K562 (cell line): Measurements from ENCODE around the gene GCN1. TPM values are rescaled to one million over a fixed set of nuclear protein-coding genes. Genes with fewer than 3 reads are reported as not detected.

ENCODE experiments used
- ATAC-seq: fragments of 200-7000 bp; cut with Tn5 transposase; 3 replicates; pipeline ENCODE4 v1.9.1; 2020; ENCODE audit warnings: moderate library complexity
- BruUV-seq: library from RNA; stranded (reverse); fragments of 400-500 nt; replicated peaks from 2 replicates; lab custom pipeline; 2021; lab: Mats Ljungman, UMichigan
- CTCF ChIA-PET: fragments of 300-600 bp; formaldehyde crosslinking; extraction: SDS; loops from one replicate; lab custom pipeline; 2021; ENCODE audit warnings: low intra/inter-chr PET ratio; lab: Yijun Ruan, JAX
- POLR2A ChIA-PET: fragments of 300-600, 350-650 bp; sonication (Branson Sonifier 250); formaldehyde crosslinking; extraction: SDS; loops from one replicate; lab custom pipeline; 2021; ENCODE audit warnings: antibody characterized with exemption, inconsistent platforms; lab: Yijun Ruan, JAX
- DNase-seq, 4 experiments: peaks; one replicate each; pipeline versions ENCODE4 v3.0.0 to v3.0.0-alpha.2; 2011 to 2018; ENCODE audit warnings: low spot score in 3 of 4, mixed read lengths in 3 of 4; ENCODE audit errors: extremely low read depth in 1 of 4
- FAIRE-seq: peaks from 2 replicates; lab custom pipeline; 2011; peaks lifted over from hg19 to GRCh38; lab: Jason Lieb, UNC
- H2AFZ ChIP-seq: 2 replicates; pipeline ENCODE4 v1.6.0; 2011; ENCODE audit warnings: low read depth, low read length, control low read depth, inconsistent platforms
- H3K27ac ChIP-seq: fragments of 200-600 bp; 3 replicates; pipeline ENCODE4 v1.8.0; 2011; ENCODE audit warnings: low read depth, mild to moderate bottlenecking, control low read depth, inconsistent platforms, low read length, moderate library complexity, mixed read lengths; ENCODE audit errors: extremely low read depth
- H3K27me3 ChIP-seq, 2 experiments: fragments of 300-600 bp in 1 of 2; 2 replicates in 1 of 2; 3 replicates in 1 of 2; pipeline versions ENCODE4 v1.6.0 to v1.8.0; 2011; ENCODE audit warnings: inconsistent platforms in 2 of 2, low read length in 2 of 2, mild to moderate bottlenecking in 1 of 2, mixed read lengths in 1 of 2, moderate library complexity in 1 of 2; ENCODE audit not compliant: control insufficient read depth in 2 of 2, insufficient read depth in 2 of 2
- H3K36me3 ChIP-seq: fragments of 300-600 bp; 3 replicates; pipeline ENCODE4 v1.8.0; 2011; ENCODE audit warnings: mild to moderate bottlenecking, low read length, inconsistent platforms; ENCODE audit not compliant: control insufficient read depth, insufficient read depth
- H3K4me1 ChIP-seq, 2 experiments: fragments of 200-600 bp in 1 of 2; replicated peaks in 1 of 2; 2 replicates in 1 of 2; 3 replicates in 1 of 2; pipeline versions ENCODE4 v1.5.1 to v1.8.0; 2011; ENCODE audit warnings: inconsistent platforms in 2 of 2, low read length in 2 of 2, mild to moderate bottlenecking in 1 of 2, mixed read lengths in 1 of 2, moderate library complexity in 1 of 2; ENCODE audit not compliant: control insufficient read depth in 2 of 2, insufficient read depth in 2 of 2
- H3K4me2 ChIP-seq: 2 replicates; pipeline ENCODE4 v1.6.1; 2011; ENCODE audit warnings: low read length, control low read depth, inconsistent platforms, mixed read lengths; ENCODE audit not compliant: insufficient read depth
- H3K4me3 ChIP-seq: fragments of 200-600 bp; sonication (generic), shearing (Covaris generic); 2 replicates; pipeline ENCODE4 v1.5.1; 2016; ENCODE audit warnings: control low read depth, inconsistent platforms
- H3K79me2 ChIP-seq: fragments of 200-600 bp; 3 replicates; pipeline ENCODE4 v1.8.0; 2011; ENCODE audit warnings: low read length, inconsistent platforms; ENCODE audit not compliant: control insufficient read depth, insufficient read depth
- H3K9ac ChIP-seq, 2 experiments: 2 replicates each; pipeline versions ENCODE4 v1.6.0 to v1.6.1; 2011; ENCODE audit warnings: low read depth in 2 of 2, low read length in 2 of 2, control low read depth in 1 of 2, inconsistent platforms in 1 of 2, mild to moderate bottlenecking in 1 of 2, mixed read lengths in 1 of 2; ENCODE audit not compliant: insufficient read depth in 1 of 2
- H3K9me1 ChIP-seq: one replicate; pipeline ENCODE4 v1.6.0; 2011; ENCODE audit warnings: inconsistent platforms, mild to moderate bottlenecking, low read length, moderate library complexity; ENCODE audit not compliant: control insufficient read depth, insufficient read depth
- H3K9me3 ChIP-seq: replicated peaks from 2 replicates; pipeline ENCODE4 v1.5.1; 2011; ENCODE audit warnings: low read depth, low read length, inconsistent platforms; ENCODE audit not compliant: control insufficient read depth, insufficient read depth
- H4K20me1 ChIP-seq: replicated peaks from 2 replicates; pipeline ENCODE4 v1.6.1; 2011; ENCODE audit warnings: low read length, inconsistent platforms, mixed read lengths; ENCODE audit not compliant: control insufficient read depth, insufficient read depth
- ATF4 ChIP-seq: fragments of 450-650 bp; formaldehyde crosslinking; IDR thresholded peaks from 2 replicates; pipeline ENCODE4 v1.4.0; 2022; ENCODE audit warnings: mild to moderate bottlenecking, moderate library complexity
- BMI1 ChIP-seq: fragments of 150-350 bp; IDR thresholded peaks from 2 replicates; pipeline ENCODE4 v1.6.1; 2014; ENCODE audit warnings: low read length
- CEBPG ChIP-seq, 3 experiments: fragments of 200-800 bp in 1 of 3; sonication (Bioruptor generic) in 1 of 3; sonication (generic) in 1 of 3; formaldehyde crosslinking in 1 of 3; IDR thresholded peaks in 2 of 3; conservative IDR thresholded peaks in 1 of 3; 2 replicates each; pipeline versions ENCODE4 v1.6.1 to v1.8.0; 2016 to 2022; ENCODE audit warnings: missing compliant biosample characterization in 2 of 3, missing genetic modification characterization in 2 of 3, mild to moderate bottlenecking in 1 of 3, missing genetic modification reagents in 1 of 3
- CXXC5 ChIP-seq: fragments of 250-450 bp; sonication (Bioruptor Pico); IDR thresholded peaks from 2 replicates; pipeline ENCODE4 v1.8.0; 2022; ENCODE audit warnings: inconsistent platforms, mild to moderate bottlenecking, moderate library complexity
- EHMT2 ChIP-seq: fragments of 450-650 bp; IDR thresholded peaks from 2 replicates; pipeline ENCODE4 v1.6.1; 2018; ENCODE audit warnings: antibody characterized with exemption
- HNRNPLL ChIP-seq: fragments of 200-400 bp; formaldehyde crosslinking; IDR thresholded peaks from 2 replicates; pipeline ENCODE4 v1.6.1; 2017; ENCODE audit warnings: low read length, low read depth, mild to moderate bottlenecking; ENCODE audit not compliant: poor library complexity, severe bottlenecking
- NRF1 ChIP-seq, 2 experiments: fragments of 450-650 bp; IDR thresholded peaks in 1 of 2; conservative IDR thresholded peaks in 1 of 2; 2 replicates each; pipeline ENCODE4 v1.6.1; 2014; ENCODE audit warnings: mild to moderate bottlenecking in 2 of 2
- TCF15 ChIP-seq: fragments of 250-450 bp; sonication (Bioruptor Pico); IDR thresholded peaks from 2 replicates; pipeline ENCODE4 v1.8.0; 2022; ENCODE audit warnings: moderate library complexity, mild to moderate bottlenecking, inconsistent platforms
- ZNF584 ChIP-seq: fragments of 200-800 bp; sonication (Bioruptor generic); IDR thresholded peaks from 2 replicates; pipeline ENCODE4 v1.6.1; 2016; ENCODE audit warnings: low read depth, mild to moderate bottlenecking, missing genetic modification characterization, missing compliant biosample characterization
- ZNF592 ChIP-seq: fragments of 450-650 bp; IDR thresholded peaks from 2 replicates; pipeline ENCODE4 v1.6.1; 2017; ENCODE audit warnings: antibody characterized with exemption, mild to moderate bottlenecking
- WGBS: fragments of 100-300 bp; shearing (Covaris generic); methylation state at CpG from one replicate; pipeline ENCODE4 v1.1.6; 2016; ENCODE audit warnings: low coverage, mixed read lengths; ENCODE audit not compliant: insufficient coverage; ENCODE audit errors: missing lambda C conversion rate; 5-methylcytosine and 5-hydroxymethylcytosine counted together
- in situ Hi-C: fragments of 300-500 bp; cut with MboI; formaldehyde crosslinking; loops from 4 replicates; pipeline ENCODE4 v1.15.0; 2018; ENCODE audit warnings: inconsistent platforms, mixed read lengths
- intact Hi-C: fragments of 100-400 bp; cut with micrococcal nuclease; formaldehyde crosslinking; loops from 2 replicates; pipeline ENCODE4 v1.14.2; 2022
- polyA plus RNA-seq, 8 experiments: library from polyadenylated mRNA; depleted of rRNA in 4 of 8; stranded (reverse) in 5 of 8; unstranded in 3 of 8; fragments of >200 nt; fragmentation: Nextera tagmentation in 2 of 8; fragmentation: Illumina TruSeq in 1 of 8; extraction: Ambion mirVana in 2 of 8; extraction: Trizol in 1 of 8; gene quantifications; 2 replicates each; pipeline versions ENCODE4 v1.2.1 to v1.2.3, GENCODE V29; 2011 to 2014; ENCODE audit warnings: inconsistent platforms in 1 of 8, missing spikeins in 1 of 8
- total RNA-seq, 7 experiments: library from RNA; depleted of rRNA in 6 of 7; stranded (reverse); fragments of >200 nt in 6 of 7; fragmentation: Illumina TruSeq in 2 of 7; extraction: Trizol in 2 of 7; gene quantifications; 2 replicates each; pipeline versions ENCODE4 v1.2.1 to v1.2.3, GENCODE V29; 2011 to 2021; ENCODE audit warnings: low replicate concordance in 1 of 7

Gene GCN1
- total and polyA plus RNA-seq, 9 of the 15 experiments (the other 6 are each of a cell fraction or from before 2014, with no cell fraction given): 11.9 to 190 (median 51.7) TPM

GRCh38 chr12:120220838-120221575 lies 26.5 kb upstream of the GCN1 start:
- Histone ChIP-seq H3K9ac (peak overlapping the region in 1 of 2 experiments; percentile 64; a peak in 2 of 4 replicates), H3K9me1 (peaks cover 2% of the 10 kb centered on the region), H3K9me3 (no peaks in the 10 kb centered on the region), H3K4me1 (peaks cover 13 to 47% of the 10 kb centered on the region in 2 experiments), H3K79me2 (0 out of 3 replicates have a peak, but pooled peaks cover 6% of the 10 kb centered on the region), H3K4me3 (no peak overlapping the region), H3K36me3 (peaks cover 61% of the 10 kb centered on the region; the same call in 2 of the 3 replicates), H2AFZ (no peak overlapping the region), H3K27ac (no peak overlapping the region), H4K20me1 (no peaks in the 10 kb centered on the region), H3K27me3 (no peaks in the 10 kb centered on the region), H3K4me2 (no peak overlapping the region)
- WGBS: 54% methylated on average over 9 of the region's 10 CpGs
- DNase-seq (no peak), ATAC-seq (no peak), FAIRE-seq (no peak)
- CTCF ChIA-PET: no interaction called here
- in situ Hi-C loops (no loop called here), intact Hi-C loops (no loop called here)
- POLR2A ChIA-PET: interaction anchor here (0.6 to 17.7 kb wide), 6 partner anchors 10 to 74 kb away, joined by 3 to 420 read pairs (median 7); partner anchors contain the start of genes GCN1, RNU4-1, RNU4-2 and RPLP0
- BruUV-seq: no TSS peak
- TF ChIP-seq BMI1 (no peak), HNRNPLL (no peak), EHMT2 (no peak), CXXC5 (CRISPR knock-in tag) (no peak), ZNF584 (CRISPR knock-in tag) (no peak), ZNF592 (no peak), TCF15 (CRISPR knock-in tag) (no peak), CEBPG (CRISPR knock-in tag; IDR thresholded peaks at IDR 0.05) (no peak), CEBPG (tag; conservative IDR thresholded peaks at IDR 0.05 in 1 of 2, IDR thresholded peaks at IDR 0.05 in 1 of 2) (no peak), NRF1 (conservative IDR thresholded peaks at IDR 0.05 in 1 of 2, IDR thresholded peaks at IDR 0.05 in 1 of 2) (no peak), ATF4 (CRISPR knock-in tag) (no peak)
